ENCODE data around the gene NPM1. TPM values are rescaled to one million over a fixed set of nuclear protein-coding genes. Genes with fewer than 3 reads are reported as not detected.

Gene NPM1
- total RNA-seq, 1 experiment from 2014 or later = 3,122 TPM

DNA sequence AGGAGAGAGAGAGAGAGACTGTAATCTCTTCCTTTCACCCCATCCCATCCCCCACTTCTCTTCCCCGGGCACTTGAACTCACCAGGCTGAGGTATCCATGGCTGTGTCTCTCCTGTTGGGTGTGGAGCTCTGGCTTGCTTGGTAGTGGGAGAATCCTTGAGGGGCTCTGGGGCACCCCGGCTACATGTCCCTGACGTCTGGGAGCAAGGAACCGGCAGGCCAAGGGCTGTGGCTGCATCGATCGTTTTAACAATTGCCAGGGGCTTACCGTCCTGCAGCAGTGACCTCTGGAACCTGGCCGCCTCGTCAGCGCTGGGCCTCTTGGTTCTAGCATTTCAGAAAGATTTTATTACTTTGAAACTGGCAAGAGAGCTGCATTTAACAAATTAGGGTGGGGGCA lies 61.8 kb downstream of the NPM1 start:
- H4K91ac ChIP-seq (ENCODE audit: insufficient read length, low read depth, low read length) = no peak overlapping the region
- H3T11ph ChIP-seq (ENCODE audit: low read length) = no peak overlapping the region
- H2BK12ac ChIP-seq (ENCODE audit: insufficient read length, low read depth, low read length) = no peak overlapping the region
- H3K4me1 ChIP-seq (ENCODE audit: insufficient read depth, low read length) = peaks cover 10% of the 10 kb centered on the region; the same call in 1 of the 2 replicates
- H2BK120ac ChIP-seq (ENCODE audit: low read depth, low read length, poor library complexity, severe bottlenecking) = no peak overlapping the region
- H4K8ac ChIP-seq (replicated peaks; ENCODE audit: insufficient read length, low read depth, low read length) = no peak overlapping the region
- H4K5ac ChIP-seq (ENCODE audit: insufficient read length, low read depth, low read length) = no peak overlapping the region
- H3K9ac ChIP-seq (ENCODE audit: extremely low read depth, insufficient read length, low read length) = no peak overlapping the region
- H3K9me3 Mint-ChIP-seq = no peaks in the 10 kb centered on the region
- no CpG with 5 or more reads among the region's 10 CpGs for WGBS (ENCODE audit: extremely low coverage, insufficient read length, low lambda C conversion rate)
- H3K27ac Mint-ChIP-seq = no peak overlapping the region; a peak in 1 of 7 replicates
- H2BK20ac ChIP-seq (ENCODE audit: low read depth, low read length, poor library complexity, severe bottlenecking) = no peak overlapping the region
- no peaks in the 10 kb centered on the region for H3K79me2 ChIP-seq (ENCODE audit: insufficient read depth, low read length)
- no peak overlapping the region for H2BK15ac ChIP-seq (ENCODE audit: low read depth, low read length)
- H2AK5ac ChIP-seq (ENCODE audit: insufficient read length, low read length) = no peak overlapping the region
- H2BK5ac ChIP-seq (ENCODE audit: insufficient read length, low read length) = no peak overlapping the region
- H3K56ac ChIP-seq (ENCODE audit: insufficient read length, low read depth, low read length) = no peak overlapping the region
- no peak overlapping the region for H3K4me2 ChIP-seq (ENCODE audit: insufficient read depth, insufficient read length, low read length)
- TF ChIP-seq, protein P1, sequence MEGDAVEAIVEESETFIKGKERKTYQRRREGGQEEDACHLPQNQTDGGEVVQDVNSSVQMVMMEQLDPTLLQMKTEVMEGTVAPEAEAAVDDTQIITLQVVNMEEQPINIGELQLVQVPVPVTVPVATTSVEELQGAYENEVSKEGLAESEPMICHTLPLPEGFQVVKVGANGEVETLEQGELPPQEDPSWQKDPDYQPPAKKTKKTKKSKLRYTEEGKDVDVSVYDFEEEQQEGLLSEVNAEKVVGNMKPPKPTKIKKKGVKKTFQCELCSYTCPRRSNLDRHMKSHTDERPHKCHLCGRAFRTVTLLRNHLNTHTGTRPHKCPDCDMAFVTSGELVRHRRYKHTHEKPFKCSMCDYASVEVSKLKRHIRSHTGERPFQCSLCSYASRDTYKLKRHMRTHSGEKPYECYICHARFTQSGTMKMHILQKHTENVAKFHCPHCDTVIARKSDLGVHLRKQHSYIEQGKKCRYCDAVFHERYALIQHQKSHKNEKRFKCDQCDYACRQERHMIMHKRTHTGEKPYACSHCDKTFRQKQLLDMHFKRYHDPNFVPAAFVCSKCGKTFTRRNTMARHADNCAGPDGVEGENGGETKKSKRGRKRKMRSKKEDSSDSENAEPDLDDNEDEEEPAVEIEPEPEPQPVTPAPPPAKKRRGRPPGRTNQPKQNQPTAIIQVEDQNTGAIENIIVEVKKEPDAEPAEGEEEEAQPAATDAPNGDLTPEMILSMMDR (conservative IDR thresholded peaks at IDR 0.05) = no peak
- no peak overlapping the region for H3K27ac ChIP-seq (ENCODE audit: insufficient read length, low read depth, low read length)
- no peak overlapping the region; the same call in 1 of the 2 replicates for H3K14ac ChIP-seq (ENCODE audit: insufficient read depth, low read length)
- H3K9me3 ChIP-seq (ENCODE audit: control insufficient read depth, low read depth, low read length) = no peaks in the 10 kb centered on the region
- H3K23me2 ChIP-seq (ENCODE audit: insufficient read length, low read depth, low read length, poor library complexity, severe bottlenecking) = peaks cover 2% of the 10 kb centered on the region
- H3K4me3 Mint-ChIP-seq = peak overlapping the region; percentile 15 to 22; a peak in 2 of 5 replicates
- H3K27me3 ChIP-seq (ENCODE audit: insufficient read depth, low read length) = no peaks in the 10 kb centered on the region
- no peak overlapping the region for H3K23ac ChIP-seq (ENCODE audit: insufficient read length, low read depth, low read length)
- no peaks in the 10 kb centered on the region for H3K79me1 ChIP-seq (ENCODE audit: insufficient read depth, low read depth, low read length, poor library complexity, severe bottlenecking)
- H3K27me3 Mint-ChIP-seq (ENCODE audit: low read depth) = peaks cover 33% of the 10 kb centered on the region
- no peak overlapping the region for H3K18ac ChIP-seq (ENCODE audit: insufficient read length, low read depth, low read length)
- H3K4ac ChIP-seq (ENCODE audit: low read depth, low read length) = no peak overlapping the region
- H2AFZ ChIP-seq (ENCODE audit: low read length) = no peak overlapping the region
- peaks cover 40 to 49% of the 10 kb centered on the region in 2 experiments for H3K4me1 Mint-ChIP-seq
- no peak for DNase-seq
- H4K20me1 ChIP-seq (ENCODE audit: control insufficient read depth, insufficient read depth, insufficient read length) = no peaks in the 10 kb centered on the region
- H3K36me3 Mint-ChIP-seq (ENCODE audit: insufficient read depth in 1 of 3, low read depth in 3 of 3) = no peaks in the 10 kb centered on the region; a peak in 2 of 7 replicates
